DND-41 (cell line): ENCODE data around the gene NEK7.

ENCODE experiments used
- ATAC-seq: fragments of 200-7000 bp; cut with Tn5 transposase; 3 replicates; pipeline ENCODE4 v1.9.1; 2021; ENCODE audit warnings: low read depth; ENCODE audit not compliant: insufficient read depth
- DNase-seq: peaks from one replicate; pipeline ENCODE4 v3.0.0-alpha.2; 2020
- H2AFZ ChIP-seq: 2 replicates; pipeline ENCODE4 v1.6.0; 2012; ENCODE audit warnings: low read depth, low read length
- H3K27ac ChIP-seq: 2 replicates; pipeline ENCODE4 v1.5.1; 2012; ENCODE audit warnings: low read length, inconsistent platforms
- H3K27me3 ChIP-seq: fragments of 200-600 bp; sonication (generic); 2 replicates; pipeline ENCODE4 v1.6.0; 2012; ENCODE audit warnings: low read length, mild to moderate bottlenecking, inconsistent platforms; ENCODE audit not compliant: insufficient read depth, poor library complexity
- H3K36me3 ChIP-seq: 2 replicates; pipeline ENCODE4 v1.5.1; 2012; ENCODE audit warnings: low read length, inconsistent platforms; ENCODE audit not compliant: insufficient read depth
- H3K4me1 ChIP-seq: 2 replicates; pipeline ENCODE4 v1.5.1; 2012; ENCODE audit warnings: mild to moderate bottlenecking, low read length; ENCODE audit not compliant: insufficient read depth
- H3K4me2 ChIP-seq: 2 replicates; pipeline ENCODE4 v1.6.0; 2012; ENCODE audit warnings: mild to moderate bottlenecking, moderate library complexity, low read length, inconsistent platforms; ENCODE audit not compliant: insufficient read depth
- H3K4me3 ChIP-seq, 2 experiments: fragments of 200-600 bp in 1 of 2; shearing (Covaris generic) in 1 of 2; 2 replicates each; pipeline ENCODE4 v1.5.1; 2012 to 2016; ENCODE audit warnings: inconsistent platforms in 2 of 2, low read length in 2 of 2, mild to moderate bottlenecking in 2 of 2, low read depth in 1 of 2, moderate library complexity in 1 of 2
- H3K79me2 ChIP-seq: 2 replicates; pipeline ENCODE4 v1.6.0; 2012; ENCODE audit warnings: low read length, inconsistent platforms; ENCODE audit not compliant: insufficient read depth
- H3K9ac ChIP-seq: 2 replicates; pipeline ENCODE4 v1.6.0; 2012; ENCODE audit warnings: low read depth, mild to moderate bottlenecking, inconsistent platforms, low read length, moderate library complexity
- H3K9me3 ChIP-seq: 2 replicates; pipeline ENCODE4 v1.5.1; 2012; ENCODE audit warnings: low read length, moderate library complexity, mild to moderate bottlenecking, inconsistent platforms; ENCODE audit not compliant: insufficient read depth, severe bottlenecking
- H4K20me1 ChIP-seq: 2 replicates; pipeline ENCODE4 v1.6.0; 2012; ENCODE audit warnings: low read length; ENCODE audit not compliant: insufficient read depth
- EZH2 ChIP-seq: IDR thresholded peaks from 3 replicates; pipeline ENCODE4 v1.6.1; 2012; ENCODE audit warnings: borderline replicate concordance, low read depth, mild to moderate bottlenecking, moderate library complexity, low read length, inconsistent platforms; ENCODE audit not compliant: severe bottlenecking
- TF ChIP-seq, protein P1 (sequence below): IDR thresholded peaks from 2 replicates; pipeline ENCODE4 v1.5.1; 2012; ENCODE audit warnings: borderline replicate concordance, low read length, moderate library complexity, mild to moderate bottlenecking; ENCODE audit not compliant: poor library complexity, severe bottlenecking; ENCODE audit errors: extremely low read depth

Gene NEK7

DNA sequence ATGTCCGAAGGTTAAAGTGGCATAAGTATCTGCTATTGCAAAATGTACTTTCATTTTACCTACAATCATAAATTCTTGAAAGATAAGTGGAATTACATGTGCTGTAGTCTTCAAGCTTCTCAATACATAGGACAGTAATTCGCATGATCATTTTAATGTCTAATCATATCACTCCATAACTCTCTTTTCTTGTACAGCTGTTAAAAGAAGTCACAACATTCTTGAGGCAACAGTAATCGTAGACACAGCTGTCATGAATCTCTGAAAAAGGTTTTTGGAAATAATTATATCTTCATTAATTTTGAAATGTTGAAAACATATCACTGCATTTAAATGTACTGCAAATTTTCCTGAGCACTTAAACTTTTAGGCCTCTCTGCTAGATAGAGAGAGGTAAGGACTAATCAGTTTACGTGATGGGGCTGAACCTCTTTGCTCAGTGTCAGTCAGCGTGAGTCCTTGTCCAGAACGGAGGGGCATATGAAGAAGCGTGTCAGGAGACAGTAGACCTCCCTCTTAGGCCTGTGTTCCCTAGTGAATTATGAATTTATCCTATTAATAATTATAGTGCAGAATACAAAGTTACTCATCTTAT, 133.4 kb downstream of the NEK7 start:
- no peak overlapping the region for H3K27ac ChIP-seq
- no peak overlapping the region for H3K9ac ChIP-seq
- no peaks in the 10 kb centered on the region for H3K79me2 ChIP-seq
- ATAC-seq, result no peak
- H3K36me3 ChIP-seq, result peaks cover 31% of the 10 kb centered on the region
- H3K4me1 ChIP-seq, result no peaks in the 10 kb centered on the region
- H3K4me3 ChIP-seq, result no peak overlapping the region
- no peaks in the 10 kb centered on the region for H3K27me3 ChIP-seq
- H4K20me1 ChIP-seq, result no peaks in the 10 kb centered on the region
- no peak overlapping the region for H3K4me2 ChIP-seq
- no peak for TF ChIP-seq EZH2
- TF ChIP-seq, protein P1, sequence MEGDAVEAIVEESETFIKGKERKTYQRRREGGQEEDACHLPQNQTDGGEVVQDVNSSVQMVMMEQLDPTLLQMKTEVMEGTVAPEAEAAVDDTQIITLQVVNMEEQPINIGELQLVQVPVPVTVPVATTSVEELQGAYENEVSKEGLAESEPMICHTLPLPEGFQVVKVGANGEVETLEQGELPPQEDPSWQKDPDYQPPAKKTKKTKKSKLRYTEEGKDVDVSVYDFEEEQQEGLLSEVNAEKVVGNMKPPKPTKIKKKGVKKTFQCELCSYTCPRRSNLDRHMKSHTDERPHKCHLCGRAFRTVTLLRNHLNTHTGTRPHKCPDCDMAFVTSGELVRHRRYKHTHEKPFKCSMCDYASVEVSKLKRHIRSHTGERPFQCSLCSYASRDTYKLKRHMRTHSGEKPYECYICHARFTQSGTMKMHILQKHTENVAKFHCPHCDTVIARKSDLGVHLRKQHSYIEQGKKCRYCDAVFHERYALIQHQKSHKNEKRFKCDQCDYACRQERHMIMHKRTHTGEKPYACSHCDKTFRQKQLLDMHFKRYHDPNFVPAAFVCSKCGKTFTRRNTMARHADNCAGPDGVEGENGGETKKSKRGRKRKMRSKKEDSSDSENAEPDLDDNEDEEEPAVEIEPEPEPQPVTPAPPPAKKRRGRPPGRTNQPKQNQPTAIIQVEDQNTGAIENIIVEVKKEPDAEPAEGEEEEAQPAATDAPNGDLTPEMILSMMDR, result no peak
- no peak for DNase-seq
- H3K9me3 ChIP-seq, result no peaks in the 10 kb centered on the region
- no peak overlapping the region for H2AFZ ChIP-seq

DNA sequence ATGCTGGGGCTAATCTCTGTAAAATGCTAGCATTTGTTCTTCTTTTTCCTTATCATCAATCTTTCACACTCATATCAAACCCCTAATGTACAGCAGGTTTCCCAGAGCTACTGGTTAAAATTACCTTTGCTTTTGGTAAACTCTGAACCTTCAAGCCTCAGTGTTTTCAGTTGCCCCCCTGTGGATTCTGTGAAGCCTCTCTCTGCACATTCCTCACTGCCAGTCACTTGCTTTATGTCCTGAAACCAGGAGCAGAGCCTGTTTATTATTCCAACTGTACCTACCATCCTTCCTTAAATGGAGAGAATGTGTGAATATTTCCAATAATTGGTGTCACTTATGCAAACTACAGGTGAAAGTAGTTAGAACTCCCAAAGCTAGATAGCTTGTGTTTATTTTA, 134.2 kb downstream of the NEK7 start:
- ATAC-seq (no peak), DNase-seq (no peak)
- Histone ChIP-seq H3K4me1 (no peaks in the 10 kb centered on the region), H4K20me1 (no peaks in the 10 kb centered on the region), H3K4me2 (no peak overlapping the region), H3K9ac (no peak overlapping the region), H3K27me3 (no peaks in the 10 kb centered on the region), H3K79me2 (no peaks in the 10 kb centered on the region), H3K4me3 (no peak overlapping the region), H3K9me3 (no peaks in the 10 kb centered on the region), H3K27ac (no peak overlapping the region), H3K36me3 (peaks cover 36% of the 10 kb centered on the region), H2AFZ (no peak overlapping the region)
- TF ChIP-seq EZH2, result no peak
- TF ChIP-seq, protein P1, result no peak

DNA sequence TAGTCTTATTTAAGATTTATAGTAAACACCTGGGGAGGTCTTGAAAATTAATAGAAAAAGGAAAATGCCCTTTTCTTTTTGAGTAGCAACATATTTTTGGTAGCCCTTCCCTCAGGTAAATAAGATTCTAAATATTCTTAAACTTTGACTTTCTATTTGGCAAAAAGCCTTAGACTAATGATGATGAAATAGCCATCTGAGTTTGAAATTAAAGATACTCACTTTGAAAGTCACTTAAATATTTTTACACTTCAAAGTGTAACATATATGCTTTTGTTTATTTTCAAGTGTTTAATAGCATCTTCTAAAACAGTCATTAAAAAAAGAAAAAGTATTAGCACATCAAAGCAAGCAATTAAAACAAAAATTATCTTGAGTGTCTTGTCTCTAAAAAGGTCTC, 135.1 kb downstream of the NEK7 start:
- Histone ChIP-seq H3K36me3 (peaks cover 33% of the 10 kb centered on the region), H3K27me3 (no peaks in the 10 kb centered on the region), H3K27ac (no peak overlapping the region), H3K4me1 (no peaks in the 10 kb centered on the region), H3K79me2 (no peaks in the 10 kb centered on the region), H3K9me3 (no peaks in the 10 kb centered on the region), H3K4me3 (no peak overlapping the region), H3K4me2 (no peak overlapping the region), H4K20me1 (no peaks in the 10 kb centered on the region), H3K9ac (no peak overlapping the region), H2AFZ (no peak overlapping the region)
- TF ChIP-seq, protein P1, result no peak
- no peak for TF ChIP-seq EZH2
- ATAC-seq, result no peak
- no peak for DNase-seq

DNA sequence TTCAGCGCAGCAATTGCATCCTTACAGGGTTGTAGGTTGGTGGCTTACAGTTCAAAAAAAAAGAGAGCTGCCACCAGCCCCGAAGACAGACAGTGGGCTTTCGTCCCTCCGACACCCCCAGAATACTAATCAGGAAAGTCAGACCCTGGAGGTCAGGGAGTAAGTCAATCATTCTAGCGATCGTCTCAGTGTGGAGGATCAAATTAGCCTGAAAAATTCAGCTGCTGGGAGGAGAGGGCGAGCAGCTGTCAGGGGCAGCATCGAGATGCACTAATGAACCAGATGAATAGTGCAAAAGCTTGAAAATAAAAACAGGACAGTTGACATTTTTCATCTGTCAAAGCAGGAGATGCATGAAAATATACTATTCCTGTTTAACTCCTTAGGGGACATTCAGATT, 138.4 kb downstream of the NEK7 start:
- H3K27me3 ChIP-seq, result no peaks in the 10 kb centered on the region
- no peak overlapping the region for H3K9ac ChIP-seq
- H4K20me1 ChIP-seq, result no peaks in the 10 kb centered on the region
- H3K79me2 ChIP-seq, result no peaks in the 10 kb centered on the region
- ATAC-seq, result no peak
- TF ChIP-seq, protein P1, result no peak
- no peaks in the 10 kb centered on the region for H3K4me1 ChIP-seq
- H3K4me2 ChIP-seq, result no peak overlapping the region
- H3K9me3 ChIP-seq, result no peaks in the 10 kb centered on the region
- no peak for DNase-seq
- no peak overlapping the region for H3K4me3 ChIP-seq
- H3K27ac ChIP-seq, result no peak overlapping the region
- H3K36me3 ChIP-seq, result peaks cover 53% of the 10 kb centered on the region
- no peak overlapping the region for H2AFZ ChIP-seq
